Measurements from ENCODE around the gene FGR.

GRCh38 chr1:27589841-27590426, 45.1 kb downstream of the FGR start:
- TF ChIP-seq CTCF (IDR thresholded peaks at IDR 0.05; ENCODE audit: insufficient read depth, low read depth, low read length) (no peak), EZH2 (IDR thresholded peaks at IDR 0.05; ENCODE audit: insufficient read depth, low read length) (no peak)

Measured in astrocyte (in vitro differentiated cells and primary cell).